WTC11 (cell line): ENCODE data around the gene CPNE5. TPM values are rescaled to one million over a fixed set of nuclear protein-coding genes. Genes with fewer than 3 reads are reported as not detected.

Source experiments
- ATAC-seq: fragments of 200-7000 bp; cut with Tn5 transposase; 2 replicates; pipeline ENCODE4 v1.10.0; 2021; ENCODE audit warnings: mild to moderate bottlenecking, moderate library complexity
- CTCF ChIA-PET: fragments of 300-600 bp; sonication (Branson Sonifier 250); formaldehyde crosslinking; loops from one replicate; lab custom pipeline; 2021; ENCODE audit warnings: antibody characterized with exemption; lab: Charles Lee
- POLR2A ChIA-PET: fragments of 350-600 bp; sonication (Branson Sonifier 250); formaldehyde crosslinking; loops from one replicate; lab custom pipeline; 2021; ENCODE audit warnings: antibody characterized with exemption; lab: Charles Lee
- DNase-seq: peaks from one replicate; pipeline ENCODE4 v3.0.0; 2021; ENCODE audit warnings: low spot score
- H3K27ac Mint-ChIP-seq: 2 replicates; pipeline ENCODE4 v1.8.0; 2021; ENCODE audit warnings: mixed read lengths
- H3K27me3 Mint-ChIP-seq: 2 replicates; pipeline ENCODE4 v1.8.0; 2021; ENCODE audit warnings: low read depth, mild to moderate bottlenecking, moderate library complexity, mixed read lengths
- H3K36me3 Mint-ChIP-seq: 2 replicates; pipeline ENCODE4 v1.8.0; 2021; ENCODE audit warnings: mixed read lengths
- H3K4me1 Mint-ChIP-seq: 2 replicates; pipeline ENCODE4 v1.8.0; 2022; ENCODE audit warnings: mixed read lengths
- H3K4me3 Mint-ChIP-seq: 2 replicates; pipeline ENCODE4 v1.8.0; 2021; ENCODE audit warnings: mild to moderate bottlenecking, moderate library complexity, mixed read lengths
- H3K9me3 Mint-ChIP-seq: 2 replicates; pipeline ENCODE4 v1.8.0; 2021; ENCODE audit warnings: mixed read lengths
- EMX1 ChIP-seq: fragments of 250-450 bp; sonication (Bioruptor Pico); IDR thresholded peaks from 2 replicates; pipeline ENCODE4 v1.8.0; 2021; ENCODE audit warnings: mild to moderate bottlenecking
- ESRRA ChIP-seq: sonication (generic); formaldehyde crosslinking; IDR thresholded peaks from 2 replicates; pipeline ENCODE4 v1.8.1; 2022; ENCODE audit warnings: mild to moderate bottlenecking, missing genetic modification reagents, borderline replicate concordance
- FOXK1 ChIP-seq: sonication (generic); formaldehyde crosslinking; IDR thresholded peaks from 2 replicates; pipeline ENCODE4 v1.8.0; 2022; ENCODE audit warnings: mild to moderate bottlenecking, moderate library complexity, missing genetic modification reagents
- HMGA2 ChIP-seq: fragments of 250-450 bp; sonication (Bioruptor Pico); IDR thresholded peaks from 2 replicates; pipeline ENCODE4 v1.4.0; 2021; ENCODE audit warnings: mild to moderate bottlenecking, moderate library complexity
- JUN ChIP-seq: sonication (generic); formaldehyde crosslinking; IDR thresholded peaks from 2 replicates; pipeline ENCODE4 v1.8.0; 2023; ENCODE audit warnings: mild to moderate bottlenecking, missing genetic modification reagents
- NR1H2 ChIP-seq: sonication (generic); formaldehyde crosslinking; IDR thresholded peaks from 2 replicates; pipeline ENCODE4 v1.9.0; 2021; ENCODE audit warnings: mild to moderate bottlenecking, moderate library complexity, missing genetic modification reagents
- NR2C2 ChIP-seq: sonication (generic); formaldehyde crosslinking; IDR thresholded peaks from 2 replicates; pipeline ENCODE4 v1.8.0; 2022; ENCODE audit warnings: mild to moderate bottlenecking, missing genetic modification reagents
- NR3C1 ChIP-seq: sonication (generic); formaldehyde crosslinking; conservative IDR thresholded peaks from 2 replicates; pipeline ENCODE4 v1.8.1; 2023; ENCODE audit warnings: low read depth, mild to moderate bottlenecking, missing genetic modification reagents
- TEAD1 ChIP-seq: sonication (generic); formaldehyde crosslinking; IDR thresholded peaks from 2 replicates; pipeline ENCODE4 v1.8.0; 2022; ENCODE audit warnings: mild to moderate bottlenecking, missing genetic modification reagents
- TEAD4 ChIP-seq: sonication (generic); formaldehyde crosslinking; IDR thresholded peaks from 2 replicates; pipeline ENCODE4 v1.8.0; 2022; ENCODE audit warnings: mild to moderate bottlenecking, missing genetic modification reagents
- ZNF121 ChIP-seq: sonication (generic); formaldehyde crosslinking; IDR thresholded peaks from 2 replicates; pipeline ENCODE4 v1.8.0; 2023; ENCODE audit warnings: missing genetic modification reagents
- total RNA-seq: library from RNA; stranded (reverse); gene quantifications from 3 replicates; pipeline ENCODE4 v1.2.3, GENCODE V29; 2021
- TF ChIP-seq, protein P1 (sequence below): sonication (generic); formaldehyde crosslinking; IDR thresholded peaks from 2 replicates; pipeline ENCODE4 v1.8.1; 2022; ENCODE audit warnings: mild to moderate bottlenecking, missing genetic modification reagents, moderate library complexity, borderline replicate concordance
- TF ChIP-seq, protein P2 (sequence below): fragments of 250-450 bp; sonication (Bioruptor Pico); IDR thresholded peaks from 2 replicates; pipeline ENCODE4 v1.9.0; 2021; ENCODE audit warnings: mild to moderate bottlenecking, borderline replicate concordance
- TF ChIP-seq, protein P3 (sequence below): sonication (generic); formaldehyde crosslinking; IDR thresholded peaks from 2 replicates; pipeline ENCODE4 v1.8.1; 2023; ENCODE audit warnings: mild to moderate bottlenecking, missing genetic modification reagents, moderate library complexity
- TF ChIP-seq, protein P4 (sequence below): sonication (generic); formaldehyde crosslinking; IDR thresholded peaks from 2 replicates; pipeline ENCODE4 v1.8.0; 2022; ENCODE audit warnings: missing genetic modification reagents
- TF ChIP-seq, protein P5 (sequence below): sonication (generic); formaldehyde crosslinking; IDR thresholded peaks from 2 replicates; pipeline ENCODE4 v1.8.0; 2022; ENCODE audit warnings: mild to moderate bottlenecking, missing genetic modification reagents
- TF ChIP-seq, protein P6 (sequence below): sonication (generic); formaldehyde crosslinking; IDR thresholded peaks from 2 replicates; pipeline ENCODE4 v1.8.1; 2022; ENCODE audit warnings: low read depth, missing genetic modification reagents, borderline replicate concordance

CPNE5 gene
- total RNA-seq, 1 experiment from 2014 or later: 0.44 TPM

DNA sequence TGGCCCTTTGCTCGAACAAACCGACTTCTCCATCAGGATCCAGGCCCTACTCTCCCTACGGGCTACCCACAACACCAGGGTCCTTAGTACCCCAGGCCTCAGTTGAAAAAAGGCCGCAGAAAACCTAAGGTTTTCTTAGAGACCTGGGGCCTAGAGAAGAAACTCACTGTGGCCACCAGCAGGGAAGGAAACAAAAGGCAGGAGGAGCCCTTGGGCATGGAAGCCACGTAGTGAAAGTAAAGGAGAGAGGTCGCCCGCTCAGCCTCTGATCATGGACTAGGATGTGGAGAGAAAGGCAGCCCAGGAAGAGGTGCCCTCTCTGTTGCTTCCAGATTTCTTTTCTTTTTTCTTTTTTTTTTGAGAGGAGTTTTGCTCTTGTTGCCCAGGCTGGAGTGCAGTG is 31.5 kb downstream of the CPNE5 start:
- H3K9me3 Mint-ChIP-seq: no peaks in the 10 kb centered on the region
- peaks cover 5% of the 10 kb centered on the region; the same call in 1 of the 2 replicates for H3K27me3 Mint-ChIP-seq
- H3K4me3 Mint-ChIP-seq: no peak overlapping the region
- peaks cover 39% of the 10 kb centered on the region for H3K4me1 Mint-ChIP-seq
- no peak; the same call in 1 of the 2 replicates for ATAC-seq
- H3K36me3 Mint-ChIP-seq: no peaks in the 10 kb centered on the region
- CTCF ChIA-PET: interaction anchor here (0.6 to 3.6 kb wide), 3 partner anchors 16 to 399 kb away, joined by 3 to 11 read pairs (median 3); no protein-coding TSS in a partner anchor
- H3K27ac Mint-ChIP-seq: no peak overlapping the region
- POLR2A ChIA-PET: no interaction called here
- DNase-seq: no peak
- TF ChIP-seq, protein P1, sequence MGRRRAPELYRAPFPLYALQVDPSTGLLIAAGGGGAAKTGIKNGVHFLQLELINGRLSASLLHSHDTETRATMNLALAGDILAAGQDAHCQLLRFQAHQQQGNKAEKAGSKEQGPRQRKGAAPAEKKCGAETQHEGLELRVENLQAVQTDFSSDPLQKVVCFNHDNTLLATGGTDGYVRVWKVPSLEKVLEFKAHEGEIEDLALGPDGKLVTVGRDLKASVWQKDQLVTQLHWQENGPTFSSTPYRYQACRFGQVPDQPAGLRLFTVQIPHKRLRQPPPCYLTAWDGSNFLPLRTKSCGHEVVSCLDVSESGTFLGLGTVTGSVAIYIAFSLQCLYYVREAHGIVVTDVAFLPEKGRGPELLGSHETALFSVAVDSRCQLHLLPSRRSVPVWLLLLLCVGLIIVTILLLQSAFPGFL (CRISPR knock-in tag): no peak
- TF ChIP-seq NR3C1 (CRISPR knock-in tag): no peak
- TF ChIP-seq NR1H2 (CRISPR knock-in tag): no peak
- TF ChIP-seq, protein P2, sequence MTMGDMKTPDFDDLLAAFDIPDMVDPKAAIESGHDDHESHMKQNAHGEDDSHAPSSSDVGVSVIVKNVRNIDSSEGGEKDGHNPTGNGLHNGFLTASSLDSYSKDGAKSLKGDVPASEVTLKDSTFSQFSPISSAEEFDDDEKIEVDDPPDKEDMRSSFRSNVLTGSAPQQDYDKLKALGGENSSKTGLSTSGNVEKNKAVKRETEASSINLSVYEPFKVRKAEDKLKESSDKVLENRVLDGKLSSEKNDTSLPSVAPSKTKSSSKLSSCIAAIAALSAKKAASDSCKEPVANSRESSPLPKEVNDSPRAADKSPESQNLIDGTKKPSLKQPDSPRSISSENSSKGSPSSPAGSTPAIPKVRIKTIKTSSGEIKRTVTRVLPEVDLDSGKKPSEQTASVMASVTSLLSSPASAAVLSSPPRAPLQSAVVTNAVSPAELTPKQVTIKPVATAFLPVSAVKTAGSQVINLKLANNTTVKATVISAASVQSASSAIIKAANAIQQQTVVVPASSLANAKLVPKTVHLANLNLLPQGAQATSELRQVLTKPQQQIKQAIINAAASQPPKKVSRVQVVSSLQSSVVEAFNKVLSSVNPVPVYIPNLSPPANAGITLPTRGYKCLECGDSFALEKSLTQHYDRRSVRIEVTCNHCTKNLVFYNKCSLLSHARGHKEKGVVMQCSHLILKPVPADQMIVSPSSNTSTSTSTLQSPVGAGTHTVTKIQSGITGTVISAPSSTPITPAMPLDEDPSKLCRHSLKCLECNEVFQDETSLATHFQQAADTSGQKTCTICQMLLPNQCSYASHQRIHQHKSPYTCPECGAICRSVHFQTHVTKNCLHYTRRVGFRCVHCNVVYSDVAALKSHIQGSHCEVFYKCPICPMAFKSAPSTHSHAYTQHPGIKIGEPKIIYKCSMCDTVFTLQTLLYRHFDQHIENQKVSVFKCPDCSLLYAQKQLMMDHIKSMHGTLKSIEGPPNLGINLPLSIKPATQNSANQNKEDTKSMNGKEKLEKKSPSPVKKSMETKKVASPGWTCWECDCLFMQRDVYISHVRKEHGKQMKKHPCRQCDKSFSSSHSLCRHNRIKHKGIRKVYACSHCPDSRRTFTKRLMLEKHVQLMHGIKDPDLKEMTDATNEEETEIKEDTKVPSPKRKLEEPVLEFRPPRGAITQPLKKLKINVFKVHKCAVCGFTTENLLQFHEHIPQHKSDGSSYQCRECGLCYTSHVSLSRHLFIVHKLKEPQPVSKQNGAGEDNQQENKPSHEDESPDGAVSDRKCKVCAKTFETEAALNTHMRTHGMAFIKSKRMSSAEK (CRISPR knock-in tag): no peak
- TF ChIP-seq, protein P3, sequence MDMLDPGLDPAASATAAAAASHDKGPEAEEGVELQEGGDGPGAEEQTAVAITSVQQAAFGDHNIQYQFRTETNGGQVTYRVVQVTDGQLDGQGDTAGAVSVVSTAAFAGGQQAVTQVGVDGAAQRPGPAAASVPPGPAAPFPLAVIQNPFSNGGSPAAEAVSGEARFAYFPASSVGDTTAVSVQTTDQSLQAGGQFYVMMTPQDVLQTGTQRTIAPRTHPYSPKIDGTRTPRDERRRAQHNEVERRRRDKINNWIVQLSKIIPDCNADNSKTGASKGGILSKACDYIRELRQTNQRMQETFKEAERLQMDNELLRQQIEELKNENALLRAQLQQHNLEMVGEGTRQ (CRISPR knock-in tag): no peak
- no peak for TF ChIP-seq TEAD4 (CRISPR knock-in tag)
- TF ChIP-seq FOXK1 (CRISPR knock-in tag): no peak
- TF ChIP-seq, protein P4, sequence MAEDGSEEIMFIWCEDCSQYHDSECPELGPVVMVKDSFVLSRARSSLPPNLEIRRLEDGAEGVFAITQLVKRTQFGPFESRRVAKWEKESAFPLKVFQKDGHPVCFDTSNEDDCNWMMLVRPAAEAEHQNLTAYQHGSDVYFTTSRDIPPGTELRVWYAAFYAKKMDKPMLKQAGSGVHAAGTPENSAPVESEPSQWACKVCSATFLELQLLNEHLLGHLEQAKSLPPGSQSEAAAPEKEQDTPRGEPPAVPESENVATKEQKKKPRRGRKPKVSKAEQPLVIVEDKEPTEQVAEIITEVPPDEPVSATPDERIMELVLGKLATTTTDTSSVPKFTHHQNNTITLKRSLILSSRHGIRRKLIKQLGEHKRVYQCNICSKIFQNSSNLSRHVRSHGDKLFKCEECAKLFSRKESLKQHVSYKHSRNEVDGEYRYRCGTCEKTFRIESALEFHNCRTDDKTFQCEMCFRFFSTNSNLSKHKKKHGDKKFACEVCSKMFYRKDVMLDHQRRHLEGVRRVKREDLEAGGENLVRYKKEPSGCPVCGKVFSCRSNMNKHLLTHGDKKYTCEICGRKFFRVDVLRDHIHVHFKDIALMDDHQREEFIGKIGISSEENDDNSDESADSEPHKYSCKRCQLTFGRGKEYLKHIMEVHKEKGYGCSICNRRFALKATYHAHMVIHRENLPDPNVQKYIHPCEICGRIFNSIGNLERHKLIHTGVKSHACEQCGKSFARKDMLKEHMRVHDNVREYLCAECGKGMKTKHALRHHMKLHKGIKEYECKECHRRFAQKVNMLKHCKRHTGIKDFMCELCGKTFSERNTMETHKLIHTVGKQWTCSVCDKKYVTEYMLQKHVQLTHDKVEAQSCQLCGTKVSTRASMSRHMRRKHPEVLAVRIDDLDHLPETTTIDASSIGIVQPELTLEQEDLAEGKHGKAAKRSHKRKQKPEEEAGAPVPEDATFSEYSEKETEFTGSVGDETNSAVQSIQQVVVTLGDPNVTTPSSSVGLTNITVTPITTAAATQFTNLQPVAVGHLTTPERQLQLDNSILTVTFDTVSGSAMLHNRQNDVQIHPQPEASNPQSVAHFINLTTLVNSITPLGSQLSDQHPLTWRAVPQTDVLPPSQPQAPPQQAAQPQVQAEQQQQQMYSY (CRISPR knock-in tag): no peak
- TF ChIP-seq, protein P5, sequence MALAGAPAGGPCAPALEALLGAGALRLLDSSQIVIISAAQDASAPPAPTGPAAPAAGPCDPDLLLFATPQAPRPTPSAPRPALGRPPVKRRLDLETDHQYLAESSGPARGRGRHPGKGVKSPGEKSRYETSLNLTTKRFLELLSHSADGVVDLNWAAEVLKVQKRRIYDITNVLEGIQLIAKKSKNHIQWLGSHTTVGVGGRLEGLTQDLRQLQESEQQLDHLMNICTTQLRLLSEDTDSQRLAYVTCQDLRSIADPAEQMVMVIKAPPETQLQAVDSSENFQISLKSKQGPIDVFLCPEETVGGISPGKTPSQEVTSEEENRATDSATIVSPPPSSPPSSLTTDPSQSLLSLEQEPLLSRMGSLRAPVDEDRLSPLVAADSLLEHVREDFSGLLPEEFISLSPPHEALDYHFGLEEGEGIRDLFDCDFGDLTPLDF: no peak
- TF ChIP-seq TEAD1 (CRISPR knock-in tag): no peak
- TF ChIP-seq JUN: no peak
- no peak for TF ChIP-seq ZNF121 (CRISPR knock-in tag)
- TF ChIP-seq, protein P6, sequence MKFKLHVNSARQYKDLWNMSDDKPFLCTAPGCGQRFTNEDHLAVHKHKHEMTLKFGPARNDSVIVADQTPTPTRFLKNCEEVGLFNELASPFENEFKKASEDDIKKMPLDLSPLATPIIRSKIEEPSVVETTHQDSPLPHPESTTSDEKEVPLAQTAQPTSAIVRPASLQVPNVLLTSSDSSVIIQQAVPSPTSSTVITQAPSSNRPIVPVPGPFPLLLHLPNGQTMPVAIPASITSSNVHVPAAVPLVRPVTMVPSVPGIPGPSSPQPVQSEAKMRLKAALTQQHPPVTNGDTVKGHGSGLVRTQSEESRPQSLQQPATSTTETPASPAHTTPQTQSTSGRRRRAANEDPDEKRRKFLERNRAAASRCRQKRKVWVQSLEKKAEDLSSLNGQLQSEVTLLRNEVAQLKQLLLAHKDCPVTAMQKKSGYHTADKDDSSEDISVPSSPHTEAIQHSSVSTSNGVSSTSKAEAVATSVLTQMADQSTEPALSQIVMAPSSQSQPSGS (CRISPR knock-in tag): no peak
- no peak for TF ChIP-seq EMX1 (CRISPR knock-in tag)
- no peak for TF ChIP-seq NR2C2
- TF ChIP-seq ESRRA (CRISPR knock-in tag): no peak
- no peak for TF ChIP-seq HMGA2
